ENCODE data around the gene LCN6.
"Not testable (repeated sequence)": the region's sequence is repeated elsewhere in the genome, so short reads cannot be mapped to it uniquely, and the experiment has no call there.

LCN6 gene

GRCh38 chr9:136748201-136748600 lies at the start of gene LCN6:
Gene LCN6, minus strand, starts transcription at chr9:136748525. Its CDS starts 42 bp downstream, at chr9:136748483.
- Histone ChIP-seq H3K27ac (peak within 1 kb of the TSS in 3 of 21 experiments; percentile 7 to 29 (median 23)), H3K4me3 (no peak within 1 kb of the TSS)

- not testable (repeated sequence) for H3K27ac ChIP-seq, H3K4me3 ChIP-seq
Observed at GRCh38 chr9:136796775-136797347, 48.5 kb upstream of the LCN6 start.

- H3K4me3 ChIP-seq = no peak within 1 kb of the TSS
- H3K27ac ChIP-seq = no peak within 1 kb of the TSS
Observed at GRCh38 chr9:136796238-136796774, 48.0 kb upstream of the LCN6 start, which contains the start of gene CCDC183. Gene CCDC183, plus strand, starts transcription at chr9:136796338. Its CDS starts 60 bp downstream, at chr9:136796398.

- Histone ChIP-seq H3K4me3 (no peak overlapping the region), H3K27ac (no peak overlapping the region)
Observed at GRCh38 chr9:136795000-136795348, 46.6 kb upstream of the LCN6 start.

GRCh38 chr9:136794281-136794999 lies 46.1 kb upstream of the LCN6 start:
- no peak overlapping the region for H3K27ac ChIP-seq
- no peak overlapping the region for H3K4me3 ChIP-seq

- Histone ChIP-seq H3K4me3 (no peak overlapping the region), H3K27ac (no peak overlapping the region)
Observed at GRCh38 chr9:136793086-136793946, 45.0 kb upstream of the LCN6 start.

- peak overlapping the region in 2 of 7 experiments; percentile 55 to 74 for H3K4me3 ChIP-seq
Observed at GRCh38 chr9:136792321-136793085, 44.2 kb upstream of the LCN6 start.

GRCh38 chr9:136791516-136792276 lies 43.4 kb upstream of the LCN6 start:
- Histone ChIP-seq H3K4me3 (peak overlapping the region; percentile 50 to 74 (median 60)), H3K27ac (peak overlapping the region; percentile 77 to 99 (median 96))

More at GRCh38 chr9:136792321-136793085, 44.2 kb upstream of the LCN6 start:
- peak overlapping the region in 11 of 21 experiments; percentile 94 to 99 (median 98) for H3K27ac ChIP-seq

- H3K4me3 ChIP-seq = peak within 1 kb of the TSS; percentile 50 to 74 (median 60)
- peak within 1 kb of the TSS; percentile 77 to 99 (median 96) for H3K27ac ChIP-seq
Observed at GRCh38 chr9:136790640-136791515, 42.6 kb upstream of the LCN6 start, which contains the start of gene TMEM141. Gene TMEM141, plus strand, starts transcription at chr9:136791344. Its CDS starts 27 bp downstream, at chr9:136791371.

GRCh38 chr9:136789523-136789937 lies 41.2 kb upstream of the LCN6 start:
- Histone ChIP-seq H3K27ac (peak overlapping the region in 1 of 21 experiments; percentile 62), H3K4me3 (no peak overlapping the region)

GRCh38 chr9:136788644-136789522 lies 40.6 kb upstream of the LCN6 start:
- not testable (repeated sequence) for H3K4me3 ChIP-seq, H3K27ac ChIP-seq

GRCh38 chr9:136787690-136788400 lies 39.5 kb upstream of the LCN6 start:
- Histone ChIP-seq H3K4me3 (no peak overlapping the region), H3K27ac (no peak overlapping the region)

GRCh38 chr9:136786983-136787382 lies 38.7 kb upstream of the LCN6 start:
- not testable (repeated sequence) for H3K4me3 ChIP-seq, H3K27ac ChIP-seq

- Histone ChIP-seq H3K27ac (no peak overlapping the region), H3K4me3 (no peak overlapping the region)
Observed at GRCh38 chr9:136786451-136786850, 38.1 kb upstream of the LCN6 start.

- H3K4me3 ChIP-seq = not testable (repeated sequence)
- H3K27ac ChIP-seq = peak overlapping the region in 1 of 21 experiments; percentile 33
Observed at GRCh38 chr9:136785565-136786355, 37.4 kb upstream of the LCN6 start.
